ENCODE measurements around the gene IRX4.

DNA sequence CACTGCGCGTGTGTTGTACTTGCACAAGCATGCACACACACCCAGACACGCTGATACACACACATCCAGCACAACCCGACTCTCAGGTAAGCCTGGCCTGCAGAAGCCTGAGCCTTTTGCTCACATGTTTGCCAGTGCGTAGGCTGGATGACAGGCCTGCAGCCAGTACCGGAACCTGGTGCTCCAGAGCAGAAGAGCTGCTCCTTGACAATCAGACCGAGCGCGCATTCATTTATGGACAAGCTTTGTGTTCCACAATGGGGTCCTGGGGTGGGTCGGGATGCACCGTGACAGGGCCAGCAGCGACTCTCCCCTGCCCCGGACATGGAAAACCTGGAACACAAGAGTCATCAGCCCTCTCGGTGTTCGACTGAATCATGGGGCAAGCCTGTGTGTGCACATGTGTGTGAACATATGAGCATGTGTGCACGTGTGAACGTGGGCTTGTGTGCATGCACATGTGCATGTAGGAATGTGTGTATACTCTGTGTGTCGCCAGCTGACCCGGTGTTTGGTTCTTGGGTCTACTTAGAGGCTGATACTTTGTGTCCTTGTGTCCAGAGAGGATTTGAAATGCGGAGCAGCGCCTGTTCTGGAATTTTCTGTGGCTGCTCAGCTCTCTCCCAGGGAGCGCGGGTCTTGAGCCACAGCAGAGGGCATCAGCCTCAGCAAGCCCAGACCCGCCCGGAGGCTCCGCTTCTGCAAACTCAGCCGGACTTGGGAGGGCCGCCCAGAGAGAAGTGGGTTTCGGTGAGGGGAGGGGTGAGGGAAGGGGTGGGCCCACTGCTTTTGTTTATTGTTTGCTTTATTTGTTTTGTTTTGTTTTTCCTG, 32.2 kb downstream of the IRX4 start:
- TF ChIP-seq CTCF (IDR thresholded peaks at IDR 0.05; ENCODE audit: insufficient read depth, low read depth, low read length) (no peak), EZH2 (IDR thresholded peaks at IDR 0.05; ENCODE audit: insufficient read depth, low read length) (no peak)
